Lower leg skin (tissue), 3 donors: ENCODE data around the gene FRAT1.

Experiments used
- POLR2A ChIP-seq, 2 donors: fragments of 450-650 bp; IDR thresholded peaks; one replicate each; pipeline ENCODE4 v1.6.1; 2016 to 2017; ENCODE audit warnings: antibody characterized with exemption in 2 of 2, mild to moderate bottlenecking in 1 of 2, moderate library complexity in 1 of 2
- TF ChIP-seq, protein P1 (sequence below), 3 donors: fragments of 450-650 bp; IDR thresholded peaks; one replicate each; pipeline ENCODE4 v1.5.1; 2016; ENCODE audit warnings: antibody characterized with exemption in 3 of 3, mild to moderate bottlenecking in 3 of 3, moderate library complexity in 2 of 3

GRCh38 chr10:97327348-97328294, 8.6 kb downstream of the FRAT1 start:
- TF ChIP-seq, protein P1, sequence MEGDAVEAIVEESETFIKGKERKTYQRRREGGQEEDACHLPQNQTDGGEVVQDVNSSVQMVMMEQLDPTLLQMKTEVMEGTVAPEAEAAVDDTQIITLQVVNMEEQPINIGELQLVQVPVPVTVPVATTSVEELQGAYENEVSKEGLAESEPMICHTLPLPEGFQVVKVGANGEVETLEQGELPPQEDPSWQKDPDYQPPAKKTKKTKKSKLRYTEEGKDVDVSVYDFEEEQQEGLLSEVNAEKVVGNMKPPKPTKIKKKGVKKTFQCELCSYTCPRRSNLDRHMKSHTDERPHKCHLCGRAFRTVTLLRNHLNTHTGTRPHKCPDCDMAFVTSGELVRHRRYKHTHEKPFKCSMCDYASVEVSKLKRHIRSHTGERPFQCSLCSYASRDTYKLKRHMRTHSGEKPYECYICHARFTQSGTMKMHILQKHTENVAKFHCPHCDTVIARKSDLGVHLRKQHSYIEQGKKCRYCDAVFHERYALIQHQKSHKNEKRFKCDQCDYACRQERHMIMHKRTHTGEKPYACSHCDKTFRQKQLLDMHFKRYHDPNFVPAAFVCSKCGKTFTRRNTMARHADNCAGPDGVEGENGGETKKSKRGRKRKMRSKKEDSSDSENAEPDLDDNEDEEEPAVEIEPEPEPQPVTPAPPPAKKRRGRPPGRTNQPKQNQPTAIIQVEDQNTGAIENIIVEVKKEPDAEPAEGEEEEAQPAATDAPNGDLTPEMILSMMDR (IDR thresholded peaks at IDR 0.05): no peak
- TF ChIP-seq POLR2A (IDR thresholded peaks at IDR 0.05): no peak
